Suppressor macrophage treated with lipopolysaccharide for 4 hours (primary cell): ENCODE data around the gene ADAM15.

Experiments
- DNase-seq: peaks from one replicate; pipeline ENCODE4 v3.0.0-alpha.2; 2020

Gene ADAM15

GRCh38 chr1:155053531-155054105, 2.5 kb downstream of the ADAM15 start:
- DNase-seq: no peak

GRCh38 chr1:155057104-155057503, 6.0 kb downstream of the ADAM15 start:
- no peak for DNase-seq

- DNase-seq: no peak
Observed at GRCh38 chr1:155057788-155058211, 6.7 kb downstream of the ADAM15 start.

- no peak for DNase-seq
Observed at GRCh38 chr1:155060736-155061135, 9.6 kb downstream of the ADAM15 start.

GRCh38 chr1:155061381-155062150, 10.4 kb downstream of the ADAM15 start:
- peak; percentile 85 for DNase-seq

GRCh38 chr1:155062151-155062686, 11.1 kb downstream of the ADAM15 start:
- no peak for DNase-seq

GRCh38 chr1:155062702-155063411, 11.7 kb downstream of the ADAM15 start:
- peak; percentile 64 for DNase-seq

GRCh38 chr1:155063550-155064110, 12.5 kb downstream of the ADAM15 start, which contains the start of gene EFNA4:
TSS of gene EFNA4 (plus strand) at chr1:155063740. CDS start at chr1:155063824, 84 bp downstream.
- DNase-seq: peak; percentile 85

GRCh38 chr1:155064111-155064831, 13.2 kb downstream of the ADAM15 start:
- DNase-seq: no peak

- DNase-seq: no peak
Observed at GRCh38 chr1:155064832-155065429, 13.8 kb downstream of the ADAM15 start.

GRCh38 chr1:155066777-155067176, 15.7 kb downstream of the ADAM15 start:
- no peak for DNase-seq

- DNase-seq: no peak
Observed at GRCh38 chr1:155068599-155068998, 17.5 kb downstream of the ADAM15 start.

GRCh38 chr1:155069551-155070157, 18.5 kb downstream of the ADAM15 start:
- DNase-seq: no peak

- DNase-seq: no peak
Observed at GRCh38 chr1:155070158-155070621, 19.1 kb downstream of the ADAM15 start.

- peak; percentile 81 for DNase-seq
Observed at GRCh38 chr1:155070721-155071569, 19.8 kb downstream of the ADAM15 start.

GRCh38 chr1:155071701-155072100, 20.6 kb downstream of the ADAM15 start:
- DNase-seq: peak; percentile 36

GRCh38 chr1:155072531-155073289, 21.6 kb downstream of the ADAM15 start:
- peak; percentile 38 for DNase-seq

GRCh38 chr1:155073377-155074242, 22.5 kb downstream of the ADAM15 start:
- DNase-seq: peak; percentile 40

GRCh38 chr1:155075535-155075934, 24.4 kb downstream of the ADAM15 start:
- DNase-seq: no peak
